Upper lobe of left lung (tissue), 6 donors: Measurements from ENCODE around the gene BTF3L4. TPM values are rescaled to one million over a fixed set of nuclear protein-coding genes. Genes with fewer than 3 reads are reported as not detected.
A peak's percentile ranks its signal among the peaks of the same experiment; 100 is the strongest.
"Not testable (repeated sequence)": the region's sequence is repeated elsewhere in the genome, so short reads cannot be mapped to it uniquely, and the experiment has no call there.

Source experiments
- ATAC-seq, 2 donors: fragments of 200-7000 bp; cut with Tn5 transposase; one replicate each; pipeline ENCODE4 v1.9.1; 2022; ENCODE audit warnings: mild to moderate bottlenecking in 2 of 2, moderate library complexity in 2 of 2; ENCODE audit not compliant: low FRiP score in 2 of 2
- DNase-seq, 2 donors: peaks; one replicate each; pipeline ENCODE4 v3.0.0-alpha.2; 2019 to 2020
- H3K27ac ChIP-seq, 4 donors: fragments of 200-600 bp; sonication (generic); one replicate each; pipeline ENCODE4 v1.5.1; 2016 to 2019
- H3K27me3 ChIP-seq, 4 donors: fragments of 200-600 bp; sonication (generic); one replicate each; pipeline ENCODE4 v1.5.1; 2017 to 2019
- H3K36me3 ChIP-seq, 4 donors: fragments of 200-600 bp; sonication (generic); one replicate each; pipeline ENCODE4 v1.5.1; 2016 to 2019
- H3K4me1 ChIP-seq, 4 donors: fragments of 200-600 bp; sonication (generic); one replicate each; pipeline ENCODE4 v1.5.1; 2018 to 2019
- H3K4me3 ChIP-seq, 4 donors: fragments of 200-600 bp; sonication (generic); one replicate each; pipeline ENCODE4 v1.5.1; 2017 to 2019; ENCODE audit warnings: mild to moderate bottlenecking in 2 of 4, moderate library complexity in 1 of 4
- H3K9me3 ChIP-seq, 4 donors: fragments of 200-600 bp; sonication (generic); one replicate each; pipeline ENCODE4 v1.5.1; 2018 to 2019
- CTCF ChIP-seq, 6 experiments: fragments of 450-650 bp in 4 of 6; fragments of 200-600 bp in 2 of 6; sonication (generic) in 2 of 6; IDR thresholded peaks; one replicate each; pipeline ENCODE4 v1.5.1; 2016 to 2019; ENCODE audit warnings: antibody characterized with exemption in 6 of 6
- EP300 ChIP-seq, 4 donors: sonication (generic); formaldehyde crosslinking; IDR thresholded peaks; one replicate each; pipeline ENCODE4 v1.5.1; 2017; ENCODE audit warnings: antibody characterized with exemption in 4 of 4, control low read depth in 2 of 4
- POLR2A ChIP-seq, 4 donors: fragments of 450-650 bp; IDR thresholded peaks; one replicate each; pipeline ENCODE4 v1.5.1; 2016 to 2017; ENCODE audit warnings: antibody characterized with exemption in 4 of 4, mild to moderate bottlenecking in 2 of 4
- POLR2AphosphoS5 ChIP-seq, 2 donors: sonication (generic); formaldehyde crosslinking; IDR thresholded peaks; one replicate each; pipeline ENCODE4 v1.5.1; 2017; ENCODE audit warnings: antibody characterized with exemption in 2 of 2
- WGBS, 2 donors: methylation state at CpG; one replicate each; pipeline ENCODE4 v1.1.5; 2017 to 2018; 5-methylcytosine and 5-hydroxymethylcytosine counted together
- total RNA-seq, 6 donors: library from RNA; depleted of rRNA in 4 of 6; stranded (reverse); fragments of >200 nt in 4 of 6; gene quantifications; one replicate each; pipeline versions ENCODE4 v1.1.0 to v1.2.1, GENCODE V29; 2016 to 2021
- donor health status: DM: no; HTN: no; CAD: no; lungs with moderate emphysema.
- donor health status: DM: no; HTN: yes; CAD: no; lungs with severe emphysema.

The BTF3L4 gene
- total RNA-seq, 6 donors from 2014 or later = 6.0 to 48.0 (median 34.4) TPM

- WGBS, 2 donors = 93 to 100% methylated on average over 2 of the region's 2 CpGs
- Histone ChIP-seq H3K4me3 (no peak overlapping the region), H3K9me3 (no peaks in the 10 kb centered on the region), H3K36me3 (peaks cover 7 to 59% (median 34%) of the 10 kb centered on the region in 4 donors), H3K27me3 (no peaks in the 10 kb centered on the region), H3K4me1 (peaks cover under 1 to 10% (median 7%) of the 10 kb centered on the region in 4 donors), H3K27ac (no peak overlapping the region)
- TF ChIP-seq POLR2AphosphoS5 (IDR thresholded peaks at IDR 0.05) (no peak), CTCF (IDR thresholded peaks at IDR 0.05) (no peak), POLR2A (IDR thresholded peaks at IDR 0.05) (no peak), EP300 (IDR thresholded peaks at IDR 0.05) (no peak)
- ATAC-seq (no peak), DNase-seq (no peak)
These were observed 29.8 kb upstream of the BTF3L4 start for GRCh38 chr1:52026278-52026677.

DNA sequence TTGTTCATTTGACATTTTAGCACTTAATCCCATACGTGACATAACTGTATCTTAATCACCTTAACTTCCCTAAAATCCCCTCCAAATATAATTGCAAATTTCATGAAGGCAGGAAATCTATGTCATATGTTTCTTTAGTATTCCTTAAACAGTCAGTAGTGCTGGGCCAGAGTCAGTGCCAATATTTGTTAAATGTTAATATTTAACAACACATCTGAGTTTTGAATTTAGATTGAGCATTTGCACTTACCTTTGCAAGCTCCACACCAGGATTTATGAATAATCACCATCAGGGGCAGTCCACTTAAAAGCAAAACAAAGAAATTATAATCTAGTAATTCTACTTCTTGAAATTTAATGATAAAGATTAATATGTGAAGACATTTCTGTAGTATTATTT is 27.8 kb upstream of the BTF3L4 start:
- no peak for TF ChIP-seq POLR2AphosphoS5 (IDR thresholded peaks at IDR 0.05)
- no peak for TF ChIP-seq CTCF (IDR thresholded peaks at IDR 0.05)
- no peak for TF ChIP-seq POLR2A (IDR thresholded peaks at IDR 0.05)
- no peak for TF ChIP-seq EP300 (IDR thresholded peaks at IDR 0.05)
- no peak for ATAC-seq
- WGBS, 2 donors = 41 to 50% methylated on average over 1 of the region's 1 CpG
- Histone ChIP-seq H3K27me3 (no peaks in the 10 kb centered on the region), H3K4me1 (peaks cover 17 to 29% (median 22%) of the 10 kb centered on the region in 4 donors), H3K36me3 (peaks cover 7 to 39% (median 16%) of the 10 kb centered on the region in 4 donors), H3K27ac (no peak overlapping the region), H3K4me3 (no peak overlapping the region), H3K9me3 (no peaks in the 10 kb centered on the region)
- no peak for DNase-seq

- 73 to 80% methylated on average over 5 of the region's 5 CpGs for WGBS, 2 donors
- H3K4me3 ChIP-seq, H3K9me3 ChIP-seq, ATAC-seq, H3K27ac ChIP-seq, H3K27me3 ChIP-seq, DNase-seq: not testable (repeated sequence)
- Histone ChIP-seq H3K4me1 (peaks cover 17 to 29% (median 22%) of the 10 kb centered on the region in 4 donors), H3K36me3 (peaks cover 4 to 34% (median 12%) of the 10 kb centered on the region in 4 donors)
These were observed 27.3 kb upstream of the BTF3L4 start for GRCh38 chr1:52028839-52029238.

DNA sequence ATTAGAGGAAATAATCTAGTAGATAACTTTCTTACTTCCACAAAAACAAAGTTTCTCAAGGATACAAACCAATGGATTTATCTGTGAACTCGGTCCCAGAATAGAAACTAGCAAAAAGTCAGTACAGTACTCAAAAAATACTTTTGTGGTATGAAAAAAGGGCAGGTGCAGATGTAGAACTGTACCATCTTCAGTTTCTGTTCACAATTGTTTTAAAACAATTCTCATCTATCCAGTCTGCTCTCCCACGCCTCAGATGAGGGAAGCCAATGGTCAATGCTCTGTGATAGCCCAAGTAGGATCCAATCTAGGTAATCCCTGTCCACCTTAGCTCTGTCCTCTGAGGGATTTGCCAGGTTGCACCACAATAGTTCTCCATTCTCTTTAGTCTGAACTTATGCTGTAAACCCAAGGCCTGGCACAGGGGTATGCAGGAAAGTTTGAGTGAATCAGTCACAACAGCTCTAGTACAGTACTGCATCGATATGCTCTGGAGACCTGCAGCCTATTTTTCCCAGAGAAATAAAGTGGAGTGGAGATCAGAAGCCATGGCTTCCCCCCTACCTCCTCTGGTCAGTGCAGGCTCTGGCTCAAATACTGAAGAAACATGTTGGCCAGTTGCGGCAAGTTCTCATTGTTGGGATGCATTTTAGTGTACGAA is 23.8 kb upstream of the BTF3L4 start:
- H3K27me3 ChIP-seq = no peaks in the 10 kb centered on the region
- TF ChIP-seq EP300 (IDR thresholded peaks at IDR 0.05) = no peak
- no peak for TF ChIP-seq CTCF (IDR thresholded peaks at IDR 0.05)
- no peak for TF ChIP-seq POLR2A (IDR thresholded peaks at IDR 0.05)
- no peak for TF ChIP-seq POLR2AphosphoS5 (IDR thresholded peaks at IDR 0.05)
- H3K9me3 ChIP-seq = no peaks in the 10 kb centered on the region
- peaks cover 0 to 5% (median 0%) of the 10 kb centered on the region in 4 donors for H3K36me3 ChIP-seq
- H3K27ac ChIP-seq = peak overlapping the region in 1 of 4 donors; percentile 86
- no peak for DNase-seq
- H3K4me1 ChIP-seq = peaks cover 20 to 29% (median 22%) of the 10 kb centered on the region in 4 donors
- 60 to 65% methylated on average over 5 of the region's 5 CpGs for WGBS, 2 donors
- H3K4me3 ChIP-seq = peak overlapping the region; percentile 66 to 80 (median 78)
- no peak for ATAC-seq

GRCh38 chr1:52032785-52033131 is 23.3 kb upstream of the BTF3L4 start:
- Histone ChIP-seq H3K27ac (peak overlapping the region; percentile 86 to 93 (median 90)), H3K4me1 (peaks cover 20 to 29% (median 22%) of the 10 kb centered on the region in 4 donors), H3K27me3 (no peaks in the 10 kb centered on the region), H3K9me3 (no peaks in the 10 kb centered on the region), H3K36me3 (peaks cover 0 to 6% (median 0%) of the 10 kb centered on the region in 4 donors), H3K4me3 (peak overlapping the region; percentile 66 to 80 (median 78))
- ATAC-seq = peak; percentile 68 to 70
- TF ChIP-seq EP300 (IDR thresholded peaks at IDR 0.05) = no peak
- WGBS, 2 donors = 8 to 12% methylated on average over 13 to 21 of the region's 24 CpGs
- peak; percentile 47 to 64 for DNase-seq
